Chondrocyte (in vitro differentiated cells): ENCODE data around the gene RIMS4. TPM values are rescaled to one million over a fixed set of nuclear protein-coding genes. Genes with fewer than 3 reads are reported as not detected.

Source experiments
- DNase-seq: peaks from one replicate; pipeline ENCODE4 v3.0.0; 2021; ENCODE audit warnings: mixed read lengths, low spot score
- H3K27ac Mint-ChIP-seq: one replicate; pipeline ENCODE4 v1.8.0; 2021; ENCODE audit warnings: mild to moderate bottlenecking, moderate library complexity, mixed read lengths; ENCODE audit not compliant: unreplicated experiment
- H3K27me3 Mint-ChIP-seq: 2 replicates; pipeline ENCODE4 v1.8.0; 2021; ENCODE audit warnings: low read depth, mixed read lengths
- H3K36me3 Mint-ChIP-seq: 2 replicates; pipeline ENCODE4 v1.8.0; 2021; ENCODE audit warnings: low read depth, mixed read lengths
- H3K4me1 Mint-ChIP-seq: 2 replicates; pipeline ENCODE4 v1.8.0; 2021; ENCODE audit warnings: low read depth, mild to moderate bottlenecking, mixed read lengths
- H3K4me3 Mint-ChIP-seq: one replicate; pipeline ENCODE4 v1.8.0; 2021; ENCODE audit warnings: mild to moderate bottlenecking, moderate library complexity, mixed read lengths; ENCODE audit not compliant: unreplicated experiment
- H3K9me3 Mint-ChIP-seq: 2 replicates; pipeline ENCODE4 v1.8.0; 2021; ENCODE audit warnings: low read depth, mixed read lengths
- total RNA-seq: library from RNA; stranded (reverse); gene quantifications from 3 replicates; pipeline ENCODE4 v1.2.1, GENCODE V29; 2021
- TF ChIP-seq, protein P1 (sequence below): fragments of 200-600 bp; sonication (generic); IDR thresholded peaks from 2 replicates; pipeline ENCODE4 v1.5.0; 2021; ENCODE audit warnings: antibody characterized with exemption, mild to moderate bottlenecking, moderate library complexity

Gene RIMS4
- total RNA-seq, 1 donor from 2014 or later = 2.1 TPM

DNA sequence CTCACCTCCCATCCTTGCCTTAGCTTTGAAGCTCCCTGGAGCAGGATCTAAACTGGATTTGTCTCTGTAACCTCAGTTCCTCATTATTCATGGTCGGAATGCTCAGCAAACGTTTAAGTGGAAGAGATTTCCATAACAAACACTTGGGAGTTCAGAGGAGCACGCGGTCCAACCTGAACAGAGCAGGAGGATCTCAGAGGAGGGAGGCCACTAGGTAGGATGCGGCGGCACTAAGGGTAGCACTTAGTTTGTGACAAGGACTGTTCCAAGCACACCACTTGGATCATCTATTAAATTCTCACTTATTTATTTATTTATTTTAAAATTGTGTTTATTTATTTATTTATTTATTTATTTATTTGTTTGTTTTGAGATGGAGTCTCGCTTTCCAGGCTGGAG, 108.5 kb downstream of the RIMS4 start:
- H3K36me3 Mint-ChIP-seq = no peaks in the 10 kb centered on the region
- no peak overlapping the region for H3K4me3 Mint-ChIP-seq
- DNase-seq = no peak
- H3K27me3 Mint-ChIP-seq = no peaks in the 10 kb centered on the region
- H3K9me3 Mint-ChIP-seq = no peaks in the 10 kb centered on the region
- no peak overlapping the region for H3K27ac Mint-ChIP-seq
- TF ChIP-seq, protein P1, sequence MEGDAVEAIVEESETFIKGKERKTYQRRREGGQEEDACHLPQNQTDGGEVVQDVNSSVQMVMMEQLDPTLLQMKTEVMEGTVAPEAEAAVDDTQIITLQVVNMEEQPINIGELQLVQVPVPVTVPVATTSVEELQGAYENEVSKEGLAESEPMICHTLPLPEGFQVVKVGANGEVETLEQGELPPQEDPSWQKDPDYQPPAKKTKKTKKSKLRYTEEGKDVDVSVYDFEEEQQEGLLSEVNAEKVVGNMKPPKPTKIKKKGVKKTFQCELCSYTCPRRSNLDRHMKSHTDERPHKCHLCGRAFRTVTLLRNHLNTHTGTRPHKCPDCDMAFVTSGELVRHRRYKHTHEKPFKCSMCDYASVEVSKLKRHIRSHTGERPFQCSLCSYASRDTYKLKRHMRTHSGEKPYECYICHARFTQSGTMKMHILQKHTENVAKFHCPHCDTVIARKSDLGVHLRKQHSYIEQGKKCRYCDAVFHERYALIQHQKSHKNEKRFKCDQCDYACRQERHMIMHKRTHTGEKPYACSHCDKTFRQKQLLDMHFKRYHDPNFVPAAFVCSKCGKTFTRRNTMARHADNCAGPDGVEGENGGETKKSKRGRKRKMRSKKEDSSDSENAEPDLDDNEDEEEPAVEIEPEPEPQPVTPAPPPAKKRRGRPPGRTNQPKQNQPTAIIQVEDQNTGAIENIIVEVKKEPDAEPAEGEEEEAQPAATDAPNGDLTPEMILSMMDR = no peak
- peaks cover 81% of the 10 kb centered on the region for H3K4me1 Mint-ChIP-seq

Other genes with a start within 250 kb of the RIMS4 start
- 20.3 to 29.3 TPM (median 26.1 TPM) in 3 replicates for gene PKIG, start 228.0 kb downstream of the RIMS4 start, total RNA-seq
- gene ADA, start 158.8 kb downstream of the RIMS4 start, total RNA-seq = 10.6 to 12.1 TPM (median 11.4 TPM) in 3 replicates
- gene CCN5, start 95.2 kb downstream of the RIMS4 start, total RNA-seq = 1.6 to 1.7 TPM (median 1.7 TPM) in 3 replicates
- 0.59 to 1.6 TPM (median 0.77 TPM) in 3 replicates for gene KCNK15, start 64.7 kb downstream of the RIMS4 start, total RNA-seq
- gene YWHAB, start 75.2 kb upstream of the RIMS4 start, total RNA-seq = 170 to 201 TPM (median 191 TPM) in 3 replicates
- 31.4 to 39.3 TPM (median 31.9 TPM) in 3 replicates for gene PABPC1L, start 99.5 kb upstream of the RIMS4 start, total RNA-seq
- 16.2 to 18.8 TPM (median 16.4 TPM) in 3 replicates for gene TOMM34, start 149.9 kb upstream of the RIMS4 start, total RNA-seq
- 21.7 to 24.2 TPM (median 23.4 TPM) in 3 replicates for gene STK4, start 156.0 kb upstream of the RIMS4 start, total RNA-seq